HG02571 (cell line): Measurements from ENCODE around the gene EXOC1L.
A peak's percentile ranks its signal among the peaks of the same experiment; 100 is the strongest.
"Not testable (repeated sequence)": the region's sequence is repeated elsewhere in the genome, so short reads cannot be mapped to it uniquely, and the experiment has no call there.

Experiments used
- ATAC-seq: cut with Tn5 transposase; IDR thresholded peaks from one replicate; pipeline ENCODE4 v1.9.1; 2021; ENCODE audit warnings: mild to moderate bottlenecking, moderate library complexity; ENCODE audit not compliant: unreplicated experiment

EXOC1L gene

DNA sequence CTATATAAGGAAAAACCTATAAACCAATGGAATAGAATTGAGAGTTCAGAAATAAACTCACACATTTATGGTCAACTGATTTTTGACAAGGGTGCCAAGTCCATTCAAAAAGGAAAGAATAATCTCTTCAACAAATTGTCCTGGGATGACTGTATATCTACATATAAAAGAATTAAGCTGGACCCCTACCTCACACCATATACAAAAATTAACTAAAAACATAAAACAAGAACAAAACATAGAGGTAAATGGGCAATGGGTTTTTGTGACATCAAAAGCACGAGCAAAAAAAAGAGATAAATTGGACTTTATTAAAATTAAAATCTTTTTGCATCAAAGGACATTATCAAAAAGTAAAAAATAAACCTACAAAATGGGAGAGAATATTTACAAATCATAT, 18.3 kb downstream of the EXOC1L start:
- ATAC-seq, result no peak

DNA sequence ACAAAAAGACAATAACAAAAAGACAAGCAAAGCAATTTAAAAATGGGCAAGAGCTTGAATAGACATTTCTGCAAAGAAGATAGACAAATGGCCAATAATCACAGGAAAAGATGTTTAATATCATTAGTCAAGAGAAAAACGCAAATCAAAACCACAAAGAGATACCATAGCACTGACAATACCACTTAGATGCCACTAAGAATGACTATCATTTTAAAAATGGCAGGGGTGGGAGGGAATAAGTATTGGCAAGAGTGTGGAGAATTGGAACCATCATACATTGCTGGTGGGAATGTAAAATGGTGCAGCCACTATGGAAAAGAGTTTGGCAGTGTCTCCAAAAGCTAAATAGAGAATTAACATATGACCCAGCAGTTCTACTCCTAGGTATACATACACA, 18.8 kb downstream of the EXOC1L start:
- no peak for ATAC-seq

DNA sequence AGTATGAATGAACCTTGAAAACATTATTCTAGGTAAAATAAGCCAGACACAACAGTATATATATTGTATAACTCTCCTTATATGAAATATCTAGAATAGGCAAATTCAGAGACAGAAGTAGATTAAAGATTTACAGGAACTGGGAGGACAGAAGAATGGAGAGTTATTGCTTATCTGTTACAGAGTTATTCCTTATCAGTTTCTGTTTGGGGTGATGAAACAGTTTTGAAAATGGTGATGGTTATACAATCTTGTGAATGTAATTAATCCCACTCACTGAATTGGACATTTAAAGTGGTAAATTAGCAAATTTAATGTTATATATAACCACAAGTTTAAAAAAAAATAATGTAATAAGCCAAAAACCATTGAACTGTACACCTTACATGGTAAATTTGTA, 19.4 kb downstream of the EXOC1L start:
- no peak for ATAC-seq

DNA sequence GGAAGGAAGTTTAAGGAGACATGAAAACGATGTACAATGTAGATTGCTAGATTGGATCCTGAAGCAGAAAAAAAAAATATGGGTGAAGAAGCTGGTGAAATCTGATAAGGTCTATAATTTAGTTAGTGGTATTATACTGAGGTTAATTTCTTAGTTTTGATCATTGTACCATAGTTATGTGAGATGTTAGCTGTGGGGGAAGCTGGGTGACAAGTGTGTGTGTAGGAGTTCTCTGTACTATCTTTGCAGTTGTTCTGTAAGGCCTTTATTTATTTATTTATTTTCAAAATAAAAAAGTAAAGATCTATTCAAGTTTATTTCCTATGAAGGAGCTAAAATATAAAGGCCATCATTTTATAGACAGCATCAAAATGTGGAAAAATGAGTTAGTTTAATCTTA, 21.4 kb downstream of the EXOC1L start:
- ATAC-seq, result no peak

DNA sequence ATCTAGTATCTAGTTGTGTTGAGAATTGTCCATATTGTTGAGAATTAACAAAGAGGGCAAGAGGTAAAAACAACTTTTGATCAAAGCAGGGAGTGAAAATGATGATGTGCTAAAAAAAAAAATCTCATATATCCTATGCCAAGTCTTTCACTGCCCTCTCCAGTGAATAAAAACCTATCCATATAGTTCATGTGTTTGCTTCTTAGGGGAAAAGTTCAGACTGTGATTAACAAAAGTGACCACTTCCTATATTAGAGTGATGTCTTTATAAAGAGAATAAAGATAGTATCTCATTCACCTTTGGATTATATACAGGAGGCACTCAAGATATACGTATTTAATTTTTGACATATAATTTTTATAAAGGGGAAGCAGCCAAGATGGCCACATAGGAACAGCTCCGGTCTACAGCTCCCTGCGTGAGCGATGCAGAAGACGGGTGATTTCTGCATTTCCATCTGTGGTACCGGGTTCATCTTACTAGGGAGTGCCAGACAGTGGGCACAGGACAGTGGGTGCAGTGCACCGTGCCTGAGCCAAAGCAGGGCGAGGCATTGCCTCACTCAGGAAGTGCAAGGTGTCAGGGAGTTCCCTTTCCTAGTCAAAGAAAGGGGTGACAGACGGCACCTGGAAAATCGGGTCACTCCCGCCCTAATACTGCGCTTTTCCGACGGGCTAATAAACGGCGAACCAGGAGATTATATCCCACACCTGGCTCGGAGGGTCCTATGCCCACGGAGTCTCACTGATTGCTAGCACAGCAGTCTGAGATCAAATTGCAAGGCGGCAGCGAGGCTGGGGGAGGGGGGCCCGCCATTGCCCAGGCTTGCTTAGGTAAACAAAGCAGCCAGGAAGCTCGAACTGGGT, 22.0 kb downstream of the EXOC1L start:
- not testable (repeated sequence) for ATAC-seq

DNA sequence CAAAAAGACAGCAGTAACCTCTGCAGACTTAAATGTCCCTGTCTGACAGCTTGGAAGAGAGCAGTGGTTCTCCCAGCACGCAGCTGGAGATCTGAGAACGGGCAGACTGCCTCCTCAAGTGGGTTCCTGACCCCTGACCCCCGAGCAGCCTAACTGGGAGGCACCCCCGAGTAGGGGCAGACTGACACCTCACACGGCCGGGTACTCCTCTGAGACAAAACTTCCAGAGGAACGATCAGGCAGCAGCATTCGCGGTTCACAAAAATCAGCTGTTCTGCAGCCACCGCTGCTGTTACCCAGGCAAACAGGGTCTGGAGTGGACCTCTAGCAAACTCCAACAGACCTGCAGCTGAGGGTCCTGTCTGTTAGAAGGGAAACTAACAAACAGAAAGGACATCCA, 22.7 kb downstream of the EXOC1L start:
- not testable (repeated sequence) for ATAC-seq

DNA sequence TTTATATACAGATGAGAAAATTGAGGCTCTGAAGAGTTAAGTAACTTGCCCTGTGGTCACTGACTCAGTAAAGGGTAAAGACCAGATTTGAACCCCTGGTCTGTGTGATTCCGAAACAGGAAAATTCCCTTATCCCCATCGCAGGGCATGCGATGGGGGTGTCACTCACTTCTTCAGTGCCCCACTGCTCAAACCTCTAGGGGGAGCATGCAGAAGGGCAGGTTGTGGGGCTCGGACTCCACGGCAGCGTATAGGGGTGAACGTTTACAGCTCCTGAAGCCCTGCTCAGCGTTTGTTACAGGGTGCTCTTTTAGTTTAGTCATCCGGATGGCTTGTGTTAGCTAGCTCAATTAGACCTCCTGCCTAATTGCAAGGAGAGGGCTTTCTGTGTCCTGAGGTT, 30.1 kb downstream of the EXOC1L start:
- no peak for ATAC-seq

DNA sequence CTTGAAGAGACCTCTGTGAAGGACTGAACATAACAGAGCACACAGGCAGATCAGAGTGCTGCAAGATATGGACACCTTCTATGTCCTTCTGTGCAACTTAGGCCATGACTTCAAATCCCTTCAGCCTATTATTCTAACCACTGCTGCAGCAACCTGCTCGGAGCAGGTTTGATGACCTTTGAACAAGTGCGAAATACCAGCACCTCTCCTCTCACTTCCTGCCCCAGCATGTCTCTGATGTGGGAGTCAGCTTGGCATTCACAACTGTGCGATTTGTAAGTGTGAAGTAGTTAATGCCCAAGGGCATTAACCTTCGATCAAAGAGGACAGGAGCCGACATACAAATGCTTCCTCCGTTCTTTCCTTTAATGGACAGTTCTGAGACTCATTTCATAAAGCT, 32.3 kb downstream of the EXOC1L start:
- ATAC-seq, result no peak

DNA sequence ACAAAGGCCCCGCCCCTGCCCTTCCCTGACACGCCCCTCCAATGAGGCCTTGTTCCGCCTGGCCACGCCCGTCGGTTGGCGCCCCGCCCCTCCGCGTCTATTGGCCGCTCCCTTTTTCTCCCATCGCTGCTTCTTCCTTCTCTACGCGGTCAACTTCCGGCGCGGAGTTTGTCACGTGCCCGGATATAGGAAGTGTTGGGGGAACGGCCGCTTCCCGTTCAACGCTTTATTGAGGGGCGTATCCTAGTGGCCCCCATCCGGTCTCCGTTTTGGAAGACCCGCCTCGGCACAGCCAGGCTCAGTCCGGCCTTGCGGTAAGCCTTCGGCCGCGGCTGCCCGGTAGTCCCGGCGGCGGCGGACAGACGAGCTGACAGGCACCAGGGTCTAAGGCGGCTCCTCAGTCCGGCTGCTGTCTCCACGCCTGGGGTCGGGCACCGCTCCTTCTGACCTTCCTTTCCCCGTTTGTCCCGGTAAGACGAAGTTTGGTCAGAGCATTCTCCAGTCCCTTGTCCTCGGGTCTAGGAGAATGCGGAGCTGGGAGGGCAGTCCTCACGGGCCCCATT, 34.0 kb downstream of the EXOC1L start, which contains the start of gene EXOC1:
TSS of gene EXOC1 (plus strand) at position 165 of the 563 bp plus-strand sequence. CDS start 4,676 bp downstream, outside the sequence.
- ATAC-seq, result peak; percentile 99

DNA sequence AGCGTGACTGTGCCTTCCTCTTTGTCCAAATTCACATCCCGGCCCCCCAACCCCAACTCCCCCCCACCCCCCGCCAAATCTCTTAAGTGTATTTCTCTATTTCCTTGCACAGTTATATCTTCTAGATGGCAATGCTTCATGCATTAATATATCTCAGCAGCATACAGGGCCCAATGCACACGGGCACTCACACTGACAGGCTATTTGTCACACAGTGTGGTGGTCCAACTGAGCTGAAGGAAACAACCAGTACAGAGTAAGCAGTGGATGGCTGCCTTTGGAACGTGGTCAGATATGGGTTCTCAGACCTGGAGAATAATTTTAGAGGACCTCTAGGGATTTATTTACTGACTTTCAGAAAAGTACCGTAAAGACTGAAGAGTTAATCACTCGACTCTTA, 34.5 kb downstream of the EXOC1L start:
- no peak for ATAC-seq

DNA sequence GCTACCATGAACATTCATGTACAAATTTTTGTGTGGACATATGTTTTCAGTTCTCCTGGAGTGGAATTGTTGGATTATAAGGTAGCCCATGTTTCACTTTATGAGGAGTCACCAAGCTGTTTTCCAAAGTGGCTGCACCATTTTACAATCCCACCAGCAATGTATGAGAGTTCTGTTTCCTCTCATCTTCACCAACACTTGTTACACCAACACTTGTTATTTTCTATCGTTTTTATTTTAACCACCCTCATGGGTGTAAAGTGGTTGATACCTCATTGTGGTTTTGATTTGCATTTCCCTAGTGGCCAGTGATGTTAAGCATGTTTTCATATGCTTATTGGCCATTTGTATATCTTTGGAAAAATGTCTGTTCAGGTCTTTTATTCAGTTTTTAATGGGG, 38.0 kb downstream of the EXOC1L start:
- no peak for ATAC-seq

DNA sequence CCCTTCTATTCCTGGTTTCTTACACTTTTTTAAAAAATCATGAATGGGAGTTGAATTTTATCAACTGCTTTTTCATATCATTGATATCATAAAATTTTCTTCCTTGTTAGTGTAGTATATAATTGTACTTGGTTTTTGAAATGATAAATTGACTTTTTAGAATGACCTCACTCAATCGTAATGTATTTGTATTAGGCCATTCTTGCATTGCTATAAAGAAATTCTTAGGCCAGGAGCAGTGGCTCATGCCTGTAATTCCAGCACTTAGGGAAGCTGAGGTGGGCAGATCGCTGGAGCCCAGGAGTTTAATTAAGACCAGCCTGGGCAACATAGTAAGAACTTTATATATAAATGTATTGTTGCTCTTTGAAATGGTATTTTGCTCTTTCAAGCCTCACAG, 40.1 kb downstream of the EXOC1L start:
- ATAC-seq, result no peak

DNA sequence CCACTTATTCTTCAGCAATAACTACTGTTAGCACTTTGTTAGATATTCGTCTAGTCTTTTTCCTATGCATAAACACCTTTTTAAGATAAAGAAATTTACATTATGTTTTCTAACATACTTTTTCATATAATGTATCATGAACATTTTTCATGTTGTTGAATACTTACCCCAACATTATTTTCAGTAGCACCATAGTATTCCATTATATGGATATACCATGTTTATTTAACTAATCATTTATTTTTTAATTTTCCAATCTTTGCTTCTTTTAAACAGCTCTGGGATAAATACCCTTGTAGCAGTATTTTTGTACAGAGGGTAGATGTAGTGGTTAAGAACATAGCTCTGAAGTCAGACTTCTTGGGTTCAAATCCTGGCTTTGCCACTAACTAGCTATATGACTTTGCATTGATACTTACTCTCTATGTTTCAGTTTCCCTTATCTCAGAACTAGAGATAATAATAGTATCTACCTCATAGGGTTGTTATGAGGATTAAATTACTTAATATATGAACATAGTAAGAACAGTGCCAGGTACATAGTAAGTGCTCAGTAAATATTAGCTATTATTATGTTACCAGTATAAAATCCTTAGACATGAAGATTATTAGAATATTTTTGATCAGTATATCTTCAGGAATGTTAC, 45.1 kb downstream of the EXOC1L start:
- no peak for ATAC-seq

DNA sequence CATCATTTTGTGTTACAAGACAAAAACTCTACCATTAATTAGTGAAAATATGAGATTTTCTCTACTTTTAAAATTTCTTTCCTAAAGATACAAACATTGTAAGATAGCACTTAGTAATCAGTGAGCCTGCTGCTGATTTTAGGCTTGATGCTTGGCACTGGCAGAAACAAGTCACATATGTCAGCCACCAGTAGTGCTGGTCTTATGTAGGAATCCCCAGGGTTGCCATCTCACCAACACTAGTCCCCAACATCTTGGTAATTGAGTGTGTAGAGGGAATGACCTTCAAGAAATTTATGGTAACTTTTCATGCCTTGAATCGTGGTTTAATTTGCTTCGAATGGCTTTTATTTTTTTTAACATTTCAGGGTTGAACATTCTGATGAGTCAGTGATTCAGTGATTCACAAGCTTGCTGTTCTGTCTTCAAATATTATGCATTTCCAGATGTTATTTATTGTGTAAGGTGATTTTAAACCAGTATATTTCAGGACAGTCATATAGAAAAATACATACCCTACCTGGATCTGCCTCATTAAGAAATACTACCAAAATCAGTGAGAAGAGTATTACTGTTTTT, 45.7 kb downstream of the EXOC1L start:
- ATAC-seq, result no peak

DNA sequence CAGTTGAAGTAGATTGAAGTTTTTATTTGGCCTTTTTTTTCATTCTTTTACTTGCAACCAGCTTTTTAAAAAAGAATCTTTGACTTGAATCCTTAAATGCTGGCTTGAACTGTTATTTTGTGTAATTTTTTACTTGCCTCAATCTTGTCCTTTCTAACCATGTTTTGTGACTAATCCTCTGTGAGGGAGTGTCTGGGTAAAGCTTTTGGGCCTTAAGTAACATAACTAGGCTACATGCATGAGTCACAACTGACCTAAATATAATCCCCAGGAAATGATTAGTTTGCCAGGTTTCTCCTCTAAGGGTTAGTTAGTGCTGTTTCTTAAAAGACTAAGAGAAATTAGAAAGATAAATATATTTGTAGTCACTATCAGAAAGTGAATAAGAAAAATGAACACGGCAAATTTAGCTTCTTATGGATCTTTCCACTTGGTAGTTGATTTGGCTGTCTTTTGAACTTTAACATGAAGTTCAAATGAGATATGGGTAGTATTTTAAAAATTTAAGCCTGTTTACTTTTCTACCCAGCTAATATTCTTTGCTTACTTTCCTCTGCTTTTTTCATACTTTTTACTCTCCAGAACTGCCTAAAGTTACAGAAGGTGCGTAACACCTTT, 46.8 kb downstream of the EXOC1L start:
- ATAC-seq, result peak; percentile 73

DNA sequence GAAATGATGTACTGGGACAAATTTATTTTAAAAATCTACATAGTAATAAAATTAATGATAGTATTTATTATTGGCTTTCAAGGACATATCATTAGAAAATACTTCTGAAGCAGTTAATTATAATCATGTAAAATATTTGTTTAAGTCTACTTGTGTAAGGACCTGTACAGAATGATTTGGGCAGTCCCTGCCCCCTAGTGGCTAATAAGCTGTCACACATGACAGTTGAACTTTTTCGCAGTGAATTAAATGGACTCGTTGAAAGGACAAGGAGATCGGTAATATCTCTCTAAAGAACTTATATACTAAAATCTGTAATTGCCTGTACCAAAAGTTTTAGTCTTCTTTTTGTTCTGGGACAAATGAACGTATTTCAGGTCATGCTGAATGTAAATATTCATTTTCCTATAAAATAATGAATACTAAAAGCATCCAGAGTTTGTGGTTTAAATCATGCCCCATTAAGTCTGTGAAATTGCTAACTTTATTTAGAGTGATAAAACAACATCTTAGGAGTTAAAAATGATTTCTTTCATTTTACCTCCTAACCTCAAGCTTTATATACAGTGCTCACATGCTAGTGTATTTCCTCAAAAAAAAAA, 47.5 kb downstream of the EXOC1L start:
- ATAC-seq, result peak; percentile 86

DNA sequence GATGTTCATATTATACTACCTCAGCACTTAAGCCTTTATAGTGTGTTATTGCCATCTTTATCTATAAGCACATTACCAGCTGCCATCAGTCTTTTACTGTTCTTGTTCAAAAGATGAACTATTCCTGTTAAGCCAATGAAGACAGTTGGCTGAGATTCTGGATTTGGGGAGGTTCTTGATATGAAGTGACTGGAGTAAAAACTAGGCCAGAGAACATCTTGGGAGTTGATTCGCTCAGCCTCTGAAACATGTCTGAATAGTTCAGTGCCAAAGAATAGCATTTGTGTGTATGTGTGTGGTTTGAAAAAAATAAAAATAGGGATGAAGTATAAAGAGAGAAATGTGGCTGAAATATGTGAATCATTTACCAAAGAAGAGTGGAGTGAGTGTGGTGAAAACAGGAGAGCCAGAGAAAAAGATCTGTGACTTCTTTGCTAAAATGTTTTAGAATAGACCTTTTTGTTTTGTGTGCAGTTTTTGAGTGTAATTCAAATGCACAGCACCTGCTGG, 49.0 kb downstream of the EXOC1L start:
- no peak for ATAC-seq

DNA sequence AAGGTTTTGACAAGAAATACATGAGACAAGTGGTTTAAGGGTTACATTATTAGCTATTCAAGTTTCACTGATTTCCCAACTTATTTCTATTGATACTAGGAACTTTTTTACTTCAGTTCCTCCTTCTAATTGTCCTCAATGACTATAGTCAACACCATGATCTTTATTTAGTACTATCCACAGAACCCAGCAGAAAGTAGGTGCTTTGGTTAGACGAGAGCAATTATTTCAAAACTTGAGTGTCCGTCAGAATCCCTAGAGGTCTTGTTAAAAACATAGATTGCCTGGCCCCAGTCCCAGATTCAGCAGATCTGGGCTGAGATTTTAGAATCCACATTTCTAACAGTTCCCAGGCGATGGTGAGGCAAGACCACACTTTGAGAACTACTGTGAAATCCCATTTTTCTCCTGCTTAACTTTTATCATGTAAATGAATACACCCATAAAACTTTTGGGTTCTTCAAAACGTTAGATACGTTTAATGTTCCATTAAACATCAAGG, 51.8 kb downstream of the EXOC1L start:
- no peak for ATAC-seq

DNA sequence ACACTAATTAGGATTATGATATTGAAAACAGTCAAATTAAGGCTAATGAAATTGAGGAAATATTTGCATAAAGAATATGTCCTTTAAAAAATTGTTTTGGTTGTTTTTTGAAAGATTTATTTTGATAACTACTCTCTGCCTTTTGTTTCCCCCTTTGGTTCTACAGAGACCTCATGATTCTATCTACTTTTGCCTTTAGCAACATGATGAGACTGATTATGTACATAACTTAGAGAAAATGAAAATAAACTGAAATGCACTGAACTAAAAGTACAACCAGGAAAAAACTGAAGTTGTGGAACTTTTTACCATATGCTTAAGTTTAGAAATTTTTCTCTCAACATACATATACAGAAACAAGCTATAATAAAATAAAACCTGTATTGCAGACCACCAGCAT, 55.2 kb downstream of the EXOC1L start:
- ATAC-seq, result no peak

DNA sequence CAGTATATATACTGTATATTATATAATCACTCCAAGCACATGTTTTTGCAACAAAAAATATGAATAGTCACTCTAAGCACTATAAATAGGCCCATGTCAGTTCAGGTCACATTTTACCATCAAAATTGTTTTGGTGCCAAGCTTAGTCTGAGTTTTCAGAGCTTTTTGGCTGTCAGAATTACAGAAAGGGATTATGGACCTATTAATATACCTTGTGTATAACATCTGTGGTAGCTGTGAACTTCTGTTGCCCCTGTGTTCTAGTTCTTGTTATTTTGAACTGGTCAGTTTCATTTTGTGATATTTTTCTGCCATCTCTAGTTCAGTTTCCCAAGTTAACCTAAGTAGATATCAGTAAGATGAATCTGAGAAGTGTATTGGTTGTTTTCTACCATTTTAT, 56.8 kb downstream of the EXOC1L start:
- ATAC-seq, result no peak
